ENCODE measurements around the gene KCTD12.

Gene KCTD12

DNA sequence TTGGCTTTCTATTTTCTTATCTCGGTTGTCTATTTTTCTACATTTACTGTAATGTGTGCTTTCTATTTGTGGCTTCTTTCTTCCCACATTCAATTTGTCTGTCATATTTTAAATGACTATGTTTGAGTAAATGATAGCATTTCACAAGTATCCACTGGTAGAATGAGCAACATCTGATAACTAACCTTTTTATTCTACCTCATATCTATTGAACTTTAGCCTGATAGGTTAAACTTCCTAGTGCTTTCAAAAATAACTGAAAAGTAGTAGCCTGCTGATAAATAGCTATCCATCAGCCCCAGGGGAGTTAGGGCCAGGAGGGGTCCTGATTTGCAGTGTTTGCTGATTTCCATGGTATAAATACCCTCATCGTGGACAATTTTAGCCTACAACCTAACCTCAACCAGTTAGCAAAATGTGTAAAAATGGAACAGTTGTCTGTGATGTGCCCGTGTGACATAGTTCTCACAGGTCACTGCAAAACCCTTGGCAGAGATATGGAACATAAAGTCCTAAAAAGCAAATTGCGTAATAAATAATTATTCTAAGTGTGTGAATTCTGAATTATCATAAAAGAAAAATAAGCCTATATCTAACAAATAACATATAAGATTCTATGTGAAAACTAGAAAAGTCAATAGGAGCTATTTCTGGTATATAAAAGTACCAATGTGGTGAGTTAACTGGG is 32.1 kb downstream of the KCTD12 start:
- DNase-seq (ENCODE audit: low spot score) = no peak

DNA sequence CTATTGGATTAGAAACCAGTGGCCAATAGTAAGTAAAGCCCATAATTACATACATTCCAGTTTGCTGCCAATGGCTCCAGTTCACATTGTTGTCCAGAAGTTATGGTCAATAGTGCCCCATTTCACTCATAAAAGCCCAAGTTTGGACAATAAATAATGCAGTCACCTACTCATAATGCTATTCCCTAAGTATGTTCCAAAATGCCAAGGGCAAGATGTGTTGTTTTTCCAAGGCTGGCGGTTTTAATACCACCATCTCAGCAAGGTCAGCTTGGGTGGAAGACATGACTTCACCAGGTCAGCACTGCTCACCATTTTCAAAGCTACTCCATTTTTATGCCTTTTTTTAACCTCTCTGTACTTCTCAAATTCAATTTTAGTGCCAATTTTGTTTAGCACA is 32.7 kb downstream of the KCTD12 start:
- DNase-seq (ENCODE audit: low spot score) = no peak

DNA sequence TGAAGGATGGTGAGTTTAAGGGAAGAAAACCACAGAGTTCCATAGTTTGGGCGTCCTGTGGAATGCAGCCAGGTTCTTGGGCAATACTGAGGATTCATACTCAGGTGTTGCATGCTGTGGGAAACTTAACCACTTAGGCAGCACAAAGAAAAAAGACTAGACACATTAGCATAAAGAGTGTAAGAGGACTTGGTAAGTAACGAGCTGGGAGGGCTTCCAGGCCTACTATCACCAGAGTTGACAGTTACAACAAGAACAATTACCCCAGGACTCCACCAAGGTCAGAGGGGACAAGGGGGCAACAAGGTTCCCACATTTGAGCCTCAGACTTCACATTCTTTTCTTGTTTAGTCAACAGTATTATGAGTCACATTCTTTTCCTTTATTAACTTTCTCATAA is 33.2 kb downstream of the KCTD12 start:
- no peak for DNase-seq (ENCODE audit: low spot score)

DNA sequence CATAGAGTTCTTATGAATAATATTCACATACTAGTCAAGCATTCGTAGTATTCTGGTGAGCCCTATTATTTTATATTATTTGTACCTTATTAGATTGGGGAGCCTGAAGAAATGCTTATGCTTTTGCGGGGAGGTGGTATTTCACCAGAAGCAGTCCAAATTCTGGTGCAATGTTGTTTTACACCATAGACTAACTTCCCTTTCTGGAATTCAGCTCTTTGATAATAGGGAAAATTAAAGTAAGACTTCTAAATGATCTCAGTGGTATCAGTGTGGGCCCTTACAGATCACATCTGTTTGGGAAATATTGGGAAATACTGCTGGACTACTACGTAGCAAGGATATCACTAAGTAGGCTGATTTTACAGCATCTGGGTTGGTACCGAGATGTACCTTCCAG is 34.2 kb downstream of the KCTD12 start:
- no peak for DNase-seq (ENCODE audit: low spot score)

DNA sequence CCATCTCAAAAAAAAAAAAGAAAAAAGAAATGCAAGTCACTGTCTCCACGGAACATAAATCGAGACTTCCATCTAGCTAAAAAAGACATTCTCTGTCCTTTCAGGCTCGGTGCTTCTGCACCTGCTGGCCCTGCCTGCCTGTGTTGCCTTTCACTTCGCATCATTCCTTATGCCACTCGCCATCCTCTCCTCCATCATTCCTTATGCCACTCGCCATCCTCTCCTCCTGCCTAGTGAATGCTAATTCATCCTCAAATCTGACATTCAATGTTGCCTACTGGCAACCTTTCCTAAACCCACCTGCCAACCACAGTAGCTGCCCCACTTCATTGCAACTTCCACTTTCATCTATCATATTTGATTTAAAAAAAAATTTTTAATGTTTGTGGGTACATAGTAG is 36.7 kb downstream of the KCTD12 start:
- no peak for DNase-seq (ENCODE audit: low spot score)

DNA sequence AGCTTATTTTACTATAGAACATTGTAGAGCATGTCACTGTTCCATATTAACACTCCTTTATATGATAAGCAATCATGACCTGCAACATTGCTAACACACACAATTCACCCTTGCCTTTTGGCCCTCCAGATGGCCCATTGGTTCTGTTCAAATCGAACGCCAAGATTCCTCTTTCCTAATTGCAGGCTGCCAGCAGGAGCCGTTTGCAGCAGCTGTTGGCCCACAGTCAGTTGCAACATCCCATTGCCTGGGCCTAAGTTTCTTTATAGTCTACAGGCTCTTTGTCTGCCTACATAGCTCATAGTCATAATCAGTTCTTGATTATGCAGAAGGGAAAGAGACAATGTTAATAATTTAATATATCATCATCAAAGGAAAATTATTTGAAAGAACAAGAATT is 37.6 kb downstream of the KCTD12 start:
- peak; percentile 15 for DNase-seq (ENCODE audit: low spot score)

DNA sequence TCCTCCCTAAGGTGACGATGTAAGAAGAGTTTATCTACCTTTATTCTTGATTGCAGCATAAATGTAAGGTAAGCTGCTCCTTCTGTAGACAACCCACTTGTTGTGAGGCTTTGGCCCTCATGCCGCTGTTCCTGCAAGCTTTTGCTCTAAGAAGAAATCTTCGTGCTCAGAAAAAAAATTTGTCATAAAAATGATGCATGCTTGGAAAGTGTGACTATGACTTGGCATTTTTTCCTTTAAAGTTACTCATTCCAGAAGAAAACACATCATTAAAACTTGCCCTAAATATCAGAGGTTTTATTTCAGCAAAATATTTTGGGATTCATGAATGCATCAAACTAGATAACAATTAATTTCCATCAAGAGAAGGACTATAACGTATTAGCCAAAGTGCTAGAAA is 39.8 kb downstream of the KCTD12 start:
- peak; percentile 13 for DNase-seq (ENCODE audit: low spot score)

DNA sequence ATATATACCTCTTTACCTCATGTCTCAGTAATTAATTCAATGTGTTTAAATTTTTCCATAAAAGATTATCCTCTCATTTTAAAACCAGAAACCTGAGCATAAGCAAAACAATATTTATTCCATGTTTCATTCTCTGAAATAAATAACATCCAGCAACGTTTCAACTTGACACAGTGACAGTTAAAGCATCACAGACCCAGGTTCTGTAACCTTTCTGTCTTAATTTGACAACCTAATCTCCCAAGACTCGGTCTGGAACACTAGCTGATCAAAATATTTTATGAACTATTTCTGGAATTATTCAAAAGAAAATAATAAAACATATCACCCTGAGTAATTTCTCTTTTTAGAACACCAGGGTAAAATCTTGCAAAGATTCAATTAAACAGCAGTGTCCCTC is 40.3 kb downstream of the KCTD12 start:
- DNase-seq (ENCODE audit: low spot score) = no peak

DNA sequence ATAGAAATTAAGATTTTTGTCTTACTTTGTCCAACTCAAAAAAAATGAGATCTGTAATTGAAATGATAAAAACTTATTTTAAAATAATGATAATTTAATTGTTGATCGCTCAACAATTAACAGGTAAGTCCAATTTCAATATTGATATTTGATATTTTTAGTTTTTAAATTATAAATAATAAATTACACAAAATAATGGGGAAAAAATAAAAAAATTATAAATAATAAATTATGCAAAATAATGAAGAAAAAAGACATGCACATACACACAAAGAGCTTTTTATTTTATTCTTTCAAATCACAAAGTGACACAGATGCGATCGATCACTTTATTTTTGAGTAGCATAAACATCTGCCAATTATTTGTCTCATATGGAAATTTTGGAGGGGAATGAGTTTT is 40.8 kb downstream of the KCTD12 start:
- DNase-seq (ENCODE audit: low spot score) = no peak

DNA sequence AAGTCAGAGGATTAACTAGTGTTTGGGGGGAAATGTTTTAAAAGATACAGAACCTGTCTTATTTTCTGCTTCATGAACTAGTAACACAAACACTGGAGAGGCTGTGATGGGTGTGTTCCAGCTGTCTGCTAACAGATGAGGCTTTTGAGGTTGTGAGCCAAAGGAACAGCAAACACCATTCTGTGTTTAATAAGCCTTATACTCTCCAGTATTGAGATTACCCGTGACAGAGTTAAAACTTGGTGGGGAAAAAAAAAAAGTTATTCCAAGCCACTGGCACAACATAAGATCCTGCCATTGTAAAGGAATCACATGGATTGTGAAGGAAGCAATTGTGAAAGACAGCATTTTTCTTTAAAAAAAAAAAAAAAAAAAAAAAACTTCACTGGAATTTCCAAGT is 48.4 kb downstream of the KCTD12 start:
- no peak for DNase-seq (ENCODE audit: low spot score)

DNA sequence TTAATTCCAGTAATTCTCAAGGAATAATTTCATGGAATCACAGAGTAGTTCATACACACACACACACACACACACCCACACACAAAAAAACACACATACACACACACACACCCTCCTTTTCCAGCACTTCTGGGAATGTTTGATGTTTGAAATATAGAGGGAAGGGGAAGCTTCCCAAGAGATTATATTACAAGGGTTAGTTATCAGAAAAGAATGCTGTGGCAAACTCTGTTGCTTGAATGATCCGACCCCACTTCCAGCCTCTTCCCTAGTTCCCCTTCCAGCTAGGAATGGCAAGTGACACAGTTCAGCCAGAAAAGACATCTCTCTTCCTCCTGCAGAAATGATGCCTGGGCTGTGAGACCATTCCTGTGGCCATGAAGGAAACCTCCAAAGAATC is 49.9 kb downstream of the KCTD12 start:
- no peak for DNase-seq (ENCODE audit: low spot score)

DNA sequence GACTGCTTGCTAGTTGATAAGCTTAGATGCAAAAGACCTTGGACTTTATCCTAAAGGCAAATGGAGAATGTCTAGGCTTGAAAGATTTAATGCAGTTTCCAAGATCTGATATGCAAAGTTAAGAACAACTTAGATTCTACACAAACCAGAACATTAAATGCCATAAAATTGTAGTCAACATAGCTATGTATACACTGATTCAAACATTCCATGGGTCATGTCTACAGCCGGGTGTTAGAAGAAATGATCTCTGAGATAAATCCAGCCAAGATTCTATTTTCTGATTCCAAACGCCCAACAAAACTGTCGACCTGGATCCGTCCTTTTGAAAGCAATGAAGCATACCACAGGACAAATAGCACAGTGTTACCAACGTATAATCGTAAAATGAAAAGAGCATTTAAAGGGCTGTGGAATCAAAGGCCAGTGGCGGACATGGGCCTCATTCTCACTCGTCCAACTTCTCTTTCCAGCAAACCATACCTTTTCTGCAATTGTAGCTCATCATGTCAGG is 52.7 kb downstream of the KCTD12 start:
- DNase-seq (ENCODE audit: low spot score) = no peak

DNA sequence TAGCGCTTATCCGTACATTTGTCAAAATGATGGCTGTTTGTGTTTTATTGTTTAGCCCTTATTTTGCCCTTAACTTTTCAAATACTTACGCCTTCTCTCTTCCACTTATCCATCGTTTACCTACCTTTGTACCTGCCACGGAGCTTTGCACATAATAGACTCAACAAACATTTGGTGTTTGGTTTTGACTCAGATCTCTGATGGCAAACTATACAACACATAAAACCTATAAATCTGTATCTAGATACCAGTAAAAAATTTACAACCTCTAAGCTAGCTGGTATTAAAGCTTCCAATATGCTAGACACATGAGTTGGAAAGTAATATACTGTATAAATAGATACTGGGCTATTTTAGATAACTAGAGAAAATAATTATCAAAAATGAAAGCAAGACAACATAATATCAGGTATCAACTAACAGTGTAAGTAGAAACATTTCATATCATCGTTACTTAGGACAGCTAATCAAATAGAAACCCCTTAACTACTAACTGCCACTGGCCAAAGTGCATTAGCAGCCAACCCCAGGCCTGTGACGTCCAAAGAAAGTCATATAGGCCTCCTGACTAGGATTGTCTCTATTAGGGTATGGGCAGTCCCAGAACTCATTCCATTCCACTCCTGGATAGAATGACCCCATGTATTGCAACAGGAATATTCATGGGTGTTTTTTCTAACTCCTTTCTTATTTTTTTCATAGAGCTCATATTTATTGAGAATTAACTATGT is 53.8 kb downstream of the KCTD12 start:
- DNase-seq (ENCODE audit: low spot score) = no peak

DNA sequence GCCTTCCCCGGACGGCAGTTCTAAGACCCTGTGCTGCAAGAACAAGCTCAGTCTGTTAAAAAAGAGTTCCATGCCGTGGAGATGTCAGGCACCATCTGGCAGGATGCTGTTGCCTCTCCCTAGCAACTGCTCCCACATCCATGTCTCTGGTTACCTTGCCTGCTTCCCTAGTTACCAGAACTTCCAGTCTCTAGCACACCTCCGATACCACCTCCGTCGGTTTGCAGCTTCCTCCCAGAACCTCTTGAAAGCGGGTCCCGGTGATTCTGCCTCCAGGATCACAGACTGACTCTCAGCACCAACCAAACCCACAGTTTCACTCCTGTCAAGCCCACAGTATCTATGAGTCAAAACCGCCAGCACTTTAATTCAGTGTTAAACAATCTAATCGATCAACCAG is 55.4 kb downstream of the KCTD12 start:
- DNase-seq (ENCODE audit: low spot score) = no peak

Data from AG08395 (cell line).